ENCODE results near the gene TMA7. TPM values are rescaled to one million over a fixed set of nuclear protein-coding genes. Genes with fewer than 3 reads are reported as not detected.
A peak's percentile ranks its signal among the peaks of the same experiment; 100 is the strongest.

Gene TMA7
- total and polyA plus RNA-seq, 2 of the 13 experiments (the other 11 are each of a cell fraction or from before 2014, with no cell fraction given) = 100 to 486 TPM

DNA sequence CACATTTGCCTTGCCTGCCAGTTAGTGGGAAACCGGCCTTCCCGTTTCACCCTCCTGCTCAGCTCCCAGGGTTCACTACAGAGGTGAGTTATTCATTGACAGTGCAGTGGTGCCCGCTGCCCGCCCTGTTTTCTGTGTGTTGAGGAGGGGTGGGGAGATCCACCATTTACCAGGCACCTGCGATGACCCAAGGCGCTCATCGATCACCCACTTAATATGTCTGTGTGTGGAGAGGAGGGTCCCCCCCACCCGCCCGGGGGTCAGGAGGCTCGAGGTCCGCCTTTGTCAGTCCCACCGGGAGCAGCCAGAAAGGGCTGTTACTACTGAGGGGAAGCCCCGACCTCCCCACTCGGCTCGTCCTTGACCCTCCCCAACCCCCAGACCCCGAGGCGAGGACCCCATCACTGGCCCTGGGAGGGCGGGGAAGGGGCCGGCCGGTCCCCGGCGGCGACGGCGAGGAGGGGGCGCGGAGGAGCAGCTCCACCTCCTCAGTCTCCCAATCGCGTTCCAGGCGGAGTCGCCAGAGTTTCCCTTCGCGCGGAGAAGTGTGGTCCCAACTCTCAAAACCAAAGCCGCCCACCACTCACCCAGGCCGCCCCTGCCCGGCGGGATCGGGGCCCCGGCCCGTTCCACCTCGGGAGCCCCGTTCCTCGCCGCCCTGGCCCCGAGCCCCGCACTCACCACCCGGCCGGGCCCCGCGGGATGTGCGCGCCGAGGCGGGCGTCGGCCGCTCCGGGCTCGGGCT is 11.3 kb upstream of the TMA7 start (continued):
- TF ChIP-seq, protein P1, sequence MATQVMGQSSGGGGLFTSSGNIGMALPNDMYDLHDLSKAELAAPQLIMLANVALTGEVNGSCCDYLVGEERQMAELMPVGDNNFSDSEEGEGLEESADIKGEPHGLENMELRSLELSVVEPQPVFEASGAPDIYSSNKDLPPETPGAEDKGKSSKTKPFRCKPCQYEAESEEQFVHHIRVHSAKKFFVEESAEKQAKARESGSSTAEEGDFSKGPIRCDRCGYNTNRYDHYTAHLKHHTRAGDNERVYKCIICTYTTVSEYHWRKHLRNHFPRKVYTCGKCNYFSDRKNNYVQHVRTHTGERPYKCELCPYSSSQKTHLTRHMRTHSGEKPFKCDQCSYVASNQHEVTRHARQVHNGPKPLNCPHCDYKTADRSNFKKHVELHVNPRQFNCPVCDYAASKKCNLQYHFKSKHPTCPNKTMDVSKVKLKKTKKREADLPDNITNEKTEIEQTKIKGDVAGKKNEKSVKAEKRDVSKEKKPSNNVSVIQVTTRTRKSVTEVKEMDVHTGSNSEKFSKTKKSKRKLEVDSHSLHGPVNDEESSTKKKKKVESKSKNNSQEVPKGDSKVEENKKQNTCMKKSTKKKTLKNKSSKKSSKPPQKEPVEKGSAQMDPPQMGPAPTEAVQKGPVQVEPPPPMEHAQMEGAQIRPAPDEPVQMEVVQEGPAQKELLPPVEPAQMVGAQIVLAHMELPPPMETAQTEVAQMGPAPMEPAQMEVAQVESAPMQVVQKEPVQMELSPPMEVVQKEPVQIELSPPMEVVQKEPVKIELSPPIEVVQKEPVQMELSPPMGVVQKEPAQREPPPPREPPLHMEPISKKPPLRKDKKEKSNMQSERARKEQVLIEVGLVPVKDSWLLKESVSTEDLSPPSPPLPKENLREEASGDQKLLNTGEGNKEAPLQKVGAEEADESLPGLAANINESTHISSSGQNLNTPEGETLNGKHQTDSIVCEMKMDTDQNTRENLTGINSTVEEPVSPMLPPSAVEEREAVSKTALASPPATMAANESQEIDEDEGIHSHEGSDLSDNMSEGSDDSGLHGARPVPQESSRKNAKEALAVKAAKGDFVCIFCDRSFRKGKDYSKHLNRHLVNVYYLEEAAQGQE (IDR thresholded peaks at IDR 0.05; ENCODE audit: borderline replicate concordance in 1 of 2, low read depth in 1 of 2, low read length in 2 of 2) = no peak
- TF ChIP-seq ZNF382 (CRISPR knock-in tag; IDR thresholded peaks at IDR 0.05; ENCODE audit: borderline replicate concordance) (no peak), U2AF2 (IDR thresholded peaks at IDR 0.05; ENCODE audit: low read depth, low read length) (no peak), KLF16 (CRISPR knock-in tag; IDR thresholded peaks at IDR 0.05) (no peak), ZNF709 (CRISPR knock-in tag; IDR thresholded peaks at IDR 0.05) (0 out of 2 replicates have a peak, but pooled peaks have one; percentile 40), ZFP36L1 (CRISPR knock-in tag; IDR thresholded peaks at IDR 0.05) (0 out of 2 replicates have a peak, but pooled peaks have one; percentile 0), ZBTB40 (IDR thresholded peaks at IDR 0.05) (no peak), ZBTB40 (CRISPR knock-in tag; IDR thresholded peaks at IDR 0.05) (no peak), RBAK (CRISPR knock-in tag; IDR thresholded peaks at IDR 0.05) (no peak), ZFP82 (CRISPR knock-in tag; IDR thresholded peaks at IDR 0.05; ENCODE audit: borderline replicate concordance) (0 out of 2 replicates have a peak, but pooled peaks have one; percentile 14), ATF1 (CRISPR knock-in tag; IDR thresholded peaks at IDR 0.05) (no peak)
- TF ChIP-seq, protein P2, sequence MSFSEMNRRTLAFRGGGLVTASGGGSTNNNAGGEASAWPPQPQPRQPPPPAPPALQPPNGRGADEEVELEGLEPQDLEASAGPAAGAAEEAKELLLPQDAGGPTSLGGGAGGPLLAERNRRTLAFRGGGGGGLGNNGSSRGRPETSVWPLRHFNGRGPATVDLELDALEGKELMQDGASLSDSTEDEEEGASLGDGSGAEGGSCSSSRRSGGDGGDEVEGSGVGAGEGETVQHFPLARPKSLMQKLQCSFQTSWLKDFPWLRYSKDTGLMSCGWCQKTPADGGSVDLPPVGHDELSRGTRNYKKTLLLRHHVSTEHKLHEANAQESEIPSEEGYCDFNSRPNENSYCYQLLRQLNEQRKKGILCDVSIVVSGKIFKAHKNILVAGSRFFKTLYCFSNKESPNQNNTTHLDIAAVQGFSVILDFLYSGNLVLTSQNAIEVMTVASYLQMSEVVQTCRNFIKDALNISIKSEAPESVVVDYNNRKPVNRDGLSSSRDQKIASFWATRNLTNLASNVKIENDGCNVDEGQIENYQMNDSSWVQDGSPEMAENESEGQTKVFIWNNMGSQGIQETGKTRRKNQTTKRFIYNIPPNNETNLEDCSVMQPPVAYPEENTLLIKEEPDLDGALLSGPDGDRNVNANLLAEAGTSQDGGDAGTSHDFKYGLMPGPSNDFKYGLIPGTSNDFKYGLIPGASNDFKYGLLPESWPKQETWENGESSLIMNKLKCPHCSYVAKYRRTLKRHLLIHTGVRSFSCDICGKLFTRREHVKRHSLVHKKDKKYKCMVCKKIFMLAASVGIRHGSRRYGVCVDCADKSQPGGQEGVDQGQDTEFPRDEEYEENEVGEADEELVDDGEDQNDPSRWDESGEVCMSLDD (CRISPR knock-in tag; IDR thresholded peaks at IDR 0.05; ENCODE audit: borderline replicate concordance) = no peak; the same call in 1 of the 2 replicates
